Vagina (tissue), 2 donors: ENCODE results near the gene SPTBN4.

Experiments used
- POLR2A ChIP-seq, 2 donors: fragments of 450-650 bp; IDR thresholded peaks; one replicate each; pipeline ENCODE4 v1.6.1; 2017; ENCODE audit warnings: antibody characterized with exemption in 2 of 2, mild to moderate bottlenecking in 2 of 2, moderate library complexity in 2 of 2
- POLR2AphosphoS5 ChIP-seq, 2 donors: sonication (generic); formaldehyde crosslinking; IDR thresholded peaks; one replicate each; pipeline ENCODE4 v1.9.0; 2017; ENCODE audit warnings: antibody characterized with exemption in 2 of 2, mild to moderate bottlenecking in 2 of 2, low read depth in 1 of 2; ENCODE audit not compliant: insufficient read depth in 1 of 2
- TF ChIP-seq, protein P1 (sequence below), 3 experiments: fragments of 450-650 bp in 2 of 3; fragments of 200-600 bp in 1 of 3; sonication (generic) in 1 of 3; IDR thresholded peaks; one replicate each; pipeline ENCODE4 v1.5.1; 2017 to 2019; ENCODE audit warnings: antibody characterized with exemption in 3 of 3, mild to moderate bottlenecking in 2 of 3, moderate library complexity in 2 of 3

GRCh38 chr19:40571005-40571318 is 104.2 kb downstream of the SPTBN4 start:
- TF ChIP-seq, protein P1, sequence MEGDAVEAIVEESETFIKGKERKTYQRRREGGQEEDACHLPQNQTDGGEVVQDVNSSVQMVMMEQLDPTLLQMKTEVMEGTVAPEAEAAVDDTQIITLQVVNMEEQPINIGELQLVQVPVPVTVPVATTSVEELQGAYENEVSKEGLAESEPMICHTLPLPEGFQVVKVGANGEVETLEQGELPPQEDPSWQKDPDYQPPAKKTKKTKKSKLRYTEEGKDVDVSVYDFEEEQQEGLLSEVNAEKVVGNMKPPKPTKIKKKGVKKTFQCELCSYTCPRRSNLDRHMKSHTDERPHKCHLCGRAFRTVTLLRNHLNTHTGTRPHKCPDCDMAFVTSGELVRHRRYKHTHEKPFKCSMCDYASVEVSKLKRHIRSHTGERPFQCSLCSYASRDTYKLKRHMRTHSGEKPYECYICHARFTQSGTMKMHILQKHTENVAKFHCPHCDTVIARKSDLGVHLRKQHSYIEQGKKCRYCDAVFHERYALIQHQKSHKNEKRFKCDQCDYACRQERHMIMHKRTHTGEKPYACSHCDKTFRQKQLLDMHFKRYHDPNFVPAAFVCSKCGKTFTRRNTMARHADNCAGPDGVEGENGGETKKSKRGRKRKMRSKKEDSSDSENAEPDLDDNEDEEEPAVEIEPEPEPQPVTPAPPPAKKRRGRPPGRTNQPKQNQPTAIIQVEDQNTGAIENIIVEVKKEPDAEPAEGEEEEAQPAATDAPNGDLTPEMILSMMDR (IDR thresholded peaks at IDR 0.05): no peak
- TF ChIP-seq POLR2AphosphoS5 (IDR thresholded peaks at IDR 0.05; ENCODE audit: insufficient read depth in 1 of 2, low read depth in 1 of 2) (peak in 1 of 2 donors; percentile 4), POLR2A (IDR thresholded peaks at IDR 0.05) (no peak)
